ENCODE measurements around the gene FHL1. TPM values are rescaled to one million over a fixed set of nuclear protein-coding genes. Genes with fewer than 3 reads are reported as not detected.

FHL1 gene
- total RNA-seq, 4 donors from 2014 or later = 139 to 617 (median 162) TPM

GRCh38 chrX:136191171-136191570 lies 43.8 kb downstream of the FHL1 start:
- intact Hi-C loops (cut with DNase I; ENCODE audit: low total_unique reads) = no loop called here
- DNase-seq = no peak
- peak overlapping the region; percentile 77 to 82 (median 80) for H3K27ac ChIP-seq
- H3K36me3 ChIP-seq = no peaks in the 10 kb centered on the region
- 63% methylated on average over 6 of the region's 6 CpGs; no CpG with 5 or more reads in 1 of the 2 donors for WGBS, 2 donors (ENCODE audit: low coverage in 1 of 2)
- H3K9me3 ChIP-seq = no peaks in the 10 kb centered on the region
- H3K4me3 ChIP-seq = no peak overlapping the region
- no peak for TF ChIP-seq POLR2A (IDR thresholded peaks at IDR 0.05)
- TF ChIP-seq POLR2AphosphoS5 (IDR thresholded peaks at IDR 0.05) = no peak
- no peak for TF ChIP-seq EP300 (IDR thresholded peaks at IDR 0.05; ENCODE audit: low read depth)
- TF ChIP-seq CTCF (IDR thresholded peaks at IDR 0.05) = no peak
- no peaks in the 10 kb centered on the region for H3K27me3 ChIP-seq
- H3K4me1 ChIP-seq = peaks cover 4 to 19% (median 7%) of the 10 kb centered on the region in 4 donors
- in situ Hi-C loops (cut with MboI; ENCODE audit: low pct_ligation_motif_present in 1 of 4, low pct_unique_long_range_greater_than_20kb in 1 of 4, low sequenced_read_pairs in 3 of 4) = no loop called here

- 67 to 72% methylated on average over 1 to 2 of the region's 2 CpGs for WGBS, 2 donors (ENCODE audit: low coverage in 1 of 2)
- Histone ChIP-seq H3K9me3 (no peaks in the 10 kb centered on the region), H3K36me3 (no peaks in the 10 kb centered on the region), H3K27me3 (no peaks in the 10 kb centered on the region), H3K4me3 (no peak overlapping the region), H3K27ac (peak overlapping the region; percentile 77 to 82 (median 80)), H3K4me1 (peaks cover 4 to 21% (median 7%) of the 10 kb centered on the region in 4 donors)
- DNase-seq = no peak
- TF ChIP-seq POLR2AphosphoS5 (IDR thresholded peaks at IDR 0.05) (no peak), CTCF (IDR thresholded peaks at IDR 0.05) (no peak), POLR2A (IDR thresholded peaks at IDR 0.05) (no peak), EP300 (IDR thresholded peaks at IDR 0.05; ENCODE audit: low read depth) (no peak)
- in situ Hi-C loops (cut with MboI; ENCODE audit: low pct_ligation_motif_present in 1 of 4, low pct_unique_long_range_greater_than_20kb in 1 of 4, low sequenced_read_pairs in 3 of 4) (no loop called here), intact Hi-C loops (cut with DNase I; ENCODE audit: low total_unique reads) (no loop called here)
Observed at GRCh38 chrX:136192135-136192534, 44.8 kb downstream of the FHL1 start.

GRCh38 chrX:136192839-136193414 lies 45.6 kb downstream of the FHL1 start:
- H3K27me3 ChIP-seq = no peaks in the 10 kb centered on the region
- intact Hi-C loops (cut with DNase I; ENCODE audit: low total_unique reads) (no loop called here), in situ Hi-C loops (cut with MboI; ENCODE audit: low pct_ligation_motif_present in 1 of 4, low pct_unique_long_range_greater_than_20kb in 1 of 4, low sequenced_read_pairs in 3 of 4) (no loop called here)
- H3K36me3 ChIP-seq = no peaks in the 10 kb centered on the region
- no peak overlapping the region for H3K4me3 ChIP-seq
- H3K4me1 ChIP-seq = peaks cover 4 to 21% (median 7%) of the 10 kb centered on the region in 4 donors
- peak overlapping the region; percentile 77 to 82 (median 80) for H3K27ac ChIP-seq
- no peak for DNase-seq
- 64% methylated on average over 3 of the region's 3 CpGs; no CpG with 5 or more reads in 1 of the 2 donors for WGBS, 2 donors (ENCODE audit: low coverage in 1 of 2)
- no peaks in the 10 kb centered on the region for H3K9me3 ChIP-seq
- no peak for TF ChIP-seq POLR2AphosphoS5 (IDR thresholded peaks at IDR 0.05)

GRCh38 chrX:136193771-136194170 lies 46.4 kb downstream of the FHL1 start:
- 55% methylated on average over 4 of the region's 4 CpGs; no CpG with 5 or more reads in 1 of the 2 donors for WGBS, 2 donors (ENCODE audit: low coverage in 1 of 2)
- H3K4me1 ChIP-seq = peaks cover 4 to 21% (median 7%) of the 10 kb centered on the region in 4 donors
- no peaks in the 10 kb centered on the region for H3K36me3 ChIP-seq
- TF ChIP-seq POLR2A (IDR thresholded peaks at IDR 0.05) (no peak), CTCF (IDR thresholded peaks at IDR 0.05) (no peak), EP300 (IDR thresholded peaks at IDR 0.05; ENCODE audit: low read depth) (no peak), POLR2AphosphoS5 (IDR thresholded peaks at IDR 0.05) (no peak)
- H3K27ac ChIP-seq = peak overlapping the region; percentile 77 to 82 (median 80)
- no peak overlapping the region for H3K4me3 ChIP-seq
- intact Hi-C loops (cut with DNase I; ENCODE audit: low total_unique reads) (no loop called here), in situ Hi-C loops (cut with MboI; ENCODE audit: low pct_ligation_motif_present in 1 of 4, low pct_unique_long_range_greater_than_20kb in 1 of 4, low sequenced_read_pairs in 3 of 4) (no loop called here)
- H3K9me3 ChIP-seq = no peaks in the 10 kb centered on the region
- no peaks in the 10 kb centered on the region for H3K27me3 ChIP-seq
- no peak for DNase-seq

Measured in transverse colon (tissue), 4 donors.